ENCODE measurements around the gene CCDC183. TPM values are rescaled to one million over a fixed set of nuclear protein-coding genes. Genes with fewer than 3 reads are reported as not detected.
A peak's percentile ranks its signal among the peaks of the same experiment; 100 is the strongest.
"Not testable (repeated sequence)": the region's sequence is repeated elsewhere in the genome, so short reads cannot be mapped to it uniquely, and the experiment has no call there.

Gene CCDC183
- total RNA-seq, 1 donor, result 1.6 TPM

GRCh38 chr9:136799079-136799853 is 3.1 kb downstream of the CCDC183 start:
- DNase-seq (ENCODE audit: low read depth in 2 of 3, low spot score in 2 of 3), result no peak

GRCh38 chr9:136799854-136800657 is 3.9 kb downstream of the CCDC183 start:
- DNase-seq (ENCODE audit: low read depth in 2 of 3, low spot score in 2 of 3), result peak; percentile 71 to 92 (median 92)

GRCh38 chr9:136802321-136802720 is 6.2 kb downstream of the CCDC183 start:
- DNase-seq (ENCODE audit: low read depth in 2 of 3, low spot score in 2 of 3), result no peak

GRCh38 chr9:136803009-136803550 is 6.9 kb downstream of the CCDC183 start:
- DNase-seq (ENCODE audit: low read depth in 2 of 3, low spot score in 2 of 3), result not testable (repeated sequence)

GRCh38 chr9:136803551-136804508 is 7.7 kb downstream of the CCDC183 start:
- no peak for DNase-seq (ENCODE audit: low read depth in 2 of 3, low spot score in 2 of 3)

GRCh38 chr9:136804509-136805206 is 8.5 kb downstream of the CCDC183 start:
- DNase-seq (ENCODE audit: low read depth in 2 of 3, low spot score in 2 of 3), result no peak

- DNase-seq (ENCODE audit: low read depth in 2 of 3, low spot score in 2 of 3), result no peak
Observed at GRCh38 chr9:136805207-136805740, 9.1 kb downstream of the CCDC183 start.

- no peak for DNase-seq (ENCODE audit: low read depth in 2 of 3, low spot score in 2 of 3)
Observed at GRCh38 chr9:136806067-136806466, 9.9 kb downstream of the CCDC183 start.

GRCh38 chr9:136806631-136807201 is 10.6 kb downstream of the CCDC183 start:
- DNase-seq (ENCODE audit: low read depth in 2 of 3, low spot score in 2 of 3), result no peak

- peak; percentile 83 to 91 (median 85) for DNase-seq (ENCODE audit: low read depth in 2 of 3, low spot score in 2 of 3)
Observed at GRCh38 chr9:136807281-136808074, 11.3 kb downstream of the CCDC183 start, which contains the start of gene RABL6. TSS of gene RABL6 (plus strand) at chr9:136807948. CDS start at chr9:136808197, 249 bp downstream.

GRCh38 chr9:136808075-136808805 is 12.1 kb downstream of the CCDC183 start:
- peak in 2 of 3 donors; percentile 24 to 50 for DNase-seq (ENCODE audit: low read depth in 2 of 3, low spot score in 2 of 3)

- DNase-seq (ENCODE audit: low read depth in 2 of 3, low spot score in 2 of 3), result no peak
Observed at GRCh38 chr9:136808806-136809158, 12.6 kb downstream of the CCDC183 start.

GRCh38 chr9:136814725-136815421 is 18.7 kb downstream of the CCDC183 start:
- DNase-seq (ENCODE audit: low read depth in 2 of 3, low spot score in 2 of 3), result no peak

GRCh38 chr9:136815422-136815782 is 19.3 kb downstream of the CCDC183 start:
- DNase-seq (ENCODE audit: low read depth in 2 of 3, low spot score in 2 of 3), result no peak

- peak in 1 of 3 donors; percentile 29 for DNase-seq (ENCODE audit: low read depth in 2 of 3, low spot score in 2 of 3)
Observed at GRCh38 chr9:136820971-136821825, 25.1 kb downstream of the CCDC183 start.
